H1 (cell line): Measurements from ENCODE around the gene COMMD7. TPM values are rescaled to one million over a fixed set of nuclear protein-coding genes. Genes with fewer than 3 reads are reported as not detected.
A peak's percentile ranks its signal among the peaks of the same experiment; 100 is the strongest.

ENCODE experiments used
- CTCF ChIA-PET: fragments of 300-600 bp; sonication (Branson Sonifier 250); formaldehyde crosslinking; loops from one replicate; lab custom pipeline; 2021; ENCODE audit not compliant: partially characterized antibody; lab: Charles Lee
- POLR2A ChIA-PET: fragments of 300-600 bp; sonication (Branson Sonifier 250); formaldehyde crosslinking; loops from one replicate; lab custom pipeline; 2021; ENCODE audit warnings: inconsistent platforms; ENCODE audit not compliant: partially characterized antibody; lab: Charles Lee
- DNase-seq, 2 experiments: peaks; one replicate each; pipeline versions ENCODE4 v3.0.0 to v3.0.0-alpha.2; 2010 to 2022; ENCODE audit warnings: low spot score in 2 of 2, low read depth in 1 of 2, mixed read lengths in 1 of 2
- FAIRE-seq: peaks from 2 replicates; lab custom pipeline; 2011; peaks lifted over from hg19 to GRCh38; lab: Jason Lieb, UNC
- H2AFZ ChIP-seq: 2 replicates; pipeline ENCODE4 v1.8.1; 2012; ENCODE audit warnings: low read length, inconsistent platforms
- H2AK5ac ChIP-seq: 2 replicates; pipeline ENCODE4 v1.6.1; 2013; ENCODE audit warnings: low read depth, low read length
- H2BK120ac ChIP-seq: replicated peaks from 2 replicates; pipeline ENCODE3; 2013; ENCODE audit warnings: low read depth, low read length, inconsistent platforms
- H2BK12ac ChIP-seq: 2 replicates; pipeline ENCODE4 v1.6.1; 2013; ENCODE audit warnings: low read depth, low read length
- H2BK15ac ChIP-seq: 2 replicates; pipeline ENCODE4 v1.6.1; 2013; ENCODE audit warnings: low read length
- H2BK20ac ChIP-seq: 2 replicates; pipeline ENCODE4 v1.6.1; 2013; ENCODE audit warnings: low read length
- H2BK5ac ChIP-seq: 2 replicates; pipeline ENCODE4 v1.6.1; 2013; ENCODE audit warnings: low read depth, low read length
- H3K14ac ChIP-seq: 2 replicates; pipeline ENCODE4 v1.6.1; 2013; ENCODE audit warnings: inconsistent platforms; ENCODE audit not compliant: insufficient read length
- H3K18ac ChIP-seq: 2 replicates; pipeline ENCODE4 v1.6.1; 2013; ENCODE audit warnings: low read length; ENCODE audit errors: extremely low read depth
- H3K23ac ChIP-seq: 2 replicates; pipeline ENCODE4 v1.6.1; 2013; ENCODE audit warnings: inconsistent platforms; ENCODE audit not compliant: insufficient read length
- H3K23me2 ChIP-seq: 2 replicates; pipeline ENCODE4 v1.6.1; 2013; ENCODE audit warnings: low read depth, low read length
- H3K27ac ChIP-seq: 2 replicates; pipeline ENCODE4 v1.6.1; 2011; ENCODE audit warnings: low read depth, low read length, inconsistent platforms
- H3K27me3 ChIP-seq, 4 experiments: replicated peaks in 1 of 4; 1 replicate in 1 of 4; 2 replicates in 3 of 4; pipeline versions ENCODE4 v1.6.1 to v1.8.1; 2011 to 2013; ENCODE audit warnings: low read length in 3 of 4, mild to moderate bottlenecking in 3 of 4, inconsistent platforms in 2 of 4, mixed read lengths in 2 of 4, moderate library complexity in 1 of 4; ENCODE audit not compliant: control insufficient read depth in 3 of 4, insufficient read depth in 3 of 4; ENCODE audit errors: extremely low read depth in 1 of 4
- H3K36me3 ChIP-seq, 4 experiments: 2 replicates each; pipeline versions ENCODE4 v1.6.1 to v1.8.1; 2011 to 2013; ENCODE audit warnings: mild to moderate bottlenecking in 4 of 4, low read length in 3 of 4, moderate library complexity in 2 of 4, control low read depth in 1 of 4, inconsistent platforms in 1 of 4; ENCODE audit not compliant: insufficient read depth in 4 of 4, control insufficient read depth in 2 of 4
- H3K4ac ChIP-seq: replicated peaks from 2 replicates; pipeline ENCODE3; 2013; ENCODE audit warnings: low read length, low read depth, mixed read lengths, inconsistent platforms; ENCODE audit not compliant: insufficient read length
- H3K4me1 ChIP-seq, 4 experiments: replicated peaks in 1 of 4; 1 replicate in 1 of 4; 2 replicates in 3 of 4; pipeline versions ENCODE4 v1.6.1 to v1.8.1; 2011 to 2013; ENCODE audit warnings: low read length in 3 of 4, inconsistent platforms in 2 of 4, mixed read lengths in 1 of 4; ENCODE audit not compliant: insufficient read depth in 4 of 4, control insufficient read depth in 3 of 4
- H3K4me2 ChIP-seq, 2 experiments: 2 replicates each; pipeline versions ENCODE4 v1.6.1 to v1.8.1; 2011 to 2013; ENCODE audit warnings: low read depth in 2 of 2, low read length in 2 of 2, control low read depth in 1 of 2, inconsistent platforms in 1 of 2, mild to moderate bottlenecking in 1 of 2; ENCODE audit not compliant: insufficient read depth in 1 of 2
- H3K4me3 ChIP-seq, 4 experiments: fragments of 200-600, 300-600 bp in 1 of 4; sonication (generic), shearing (Covaris generic), sonication (Bioruptor Twin) in 1 of 4; 2 replicates each; pipeline versions ENCODE4 v1.5.1 to v1.8.1; 2011 to 2016; ENCODE audit warnings: low read length in 4 of 4, low read depth in 3 of 4, control low read depth in 2 of 4, inconsistent platforms in 2 of 4, mild to moderate bottlenecking in 2 of 4, mixed read lengths in 1 of 4, moderate library complexity in 1 of 4; ENCODE audit not compliant: insufficient read depth in 2 of 4; ENCODE audit errors: extremely low read depth in 1 of 4
- H3K56ac ChIP-seq: replicated peaks from 2 replicates; pipeline ENCODE3; 2013; ENCODE audit warnings: low read depth, mild to moderate bottlenecking, mixed read lengths, low read length, inconsistent platforms; ENCODE audit not compliant: insufficient read length
- H3K79me1 ChIP-seq: 2 replicates; pipeline ENCODE4 v1.6.1; 2013; ENCODE audit warnings: low read depth, low read length, control low read depth
- H3K79me2 ChIP-seq, 2 experiments: 2 replicates each; pipeline versions ENCODE4 v1.6.1 to v1.8.1; 2012 to 2013; ENCODE audit warnings: low read length in 2 of 2, mild to moderate bottlenecking in 2 of 2, inconsistent platforms in 1 of 2; ENCODE audit not compliant: insufficient read depth in 2 of 2, control insufficient read depth in 1 of 2
- H3K9ac ChIP-seq, 4 experiments: replicated peaks in 1 of 4; 1 replicate in 1 of 4; 2 replicates in 3 of 4; pipeline versions ENCODE4 v1.6.1 to v1.8.1; 2011 to 2013; ENCODE audit warnings: low read depth in 3 of 4, low read length in 3 of 4, control low read depth in 2 of 4, mild to moderate bottlenecking in 2 of 4, moderate library complexity in 2 of 4, inconsistent platforms in 1 of 4; ENCODE audit errors: extremely low read depth in 1 of 4
- H3K9me3 ChIP-seq, 2 experiments: 2 replicates each; pipeline versions ENCODE4 v1.6.1 to v1.8.1; 2012 to 2013; ENCODE audit warnings: mild to moderate bottlenecking in 2 of 2, moderate library complexity in 2 of 2, control low read depth in 1 of 2, inconsistent platforms in 1 of 2, low read depth in 1 of 2, low read length in 1 of 2, mixed read lengths in 1 of 2; ENCODE audit not compliant: insufficient read depth in 2 of 2
- H4K20me1 ChIP-seq, 2 experiments: replicated peaks in 1 of 2; 2 replicates each; pipeline versions ENCODE3 to v1.8.1; 2011 to 2013; ENCODE audit warnings: inconsistent platforms in 2 of 2, low read length in 2 of 2, mild to moderate bottlenecking in 1 of 2; ENCODE audit not compliant: insufficient read depth in 2 of 2, control insufficient read depth in 1 of 2
- H4K5ac ChIP-seq: 2 replicates; pipeline ENCODE4 v1.6.1; 2013; ENCODE audit warnings: low read length, low read depth, mixed read lengths, inconsistent platforms; ENCODE audit not compliant: insufficient read length
- H4K8ac ChIP-seq: 2 replicates; pipeline ENCODE4 v1.8.0; 2013; ENCODE audit warnings: mild to moderate bottlenecking, moderate library complexity, low read length, inconsistent platforms; ENCODE audit not compliant: insufficient read depth; ENCODE audit errors: extremely low read depth
- H4K91ac ChIP-seq: replicated peaks from 2 replicates; pipeline ENCODE3; 2013; ENCODE audit warnings: low read length, mixed read lengths, inconsistent platforms; ENCODE audit not compliant: insufficient read length
- RBBP5 ChIP-seq: IDR thresholded peaks from 2 replicates; pipeline ENCODE4 v1.7.1; 2012; ENCODE audit warnings: low read depth, mild to moderate bottlenecking, inconsistent platforms, low read length, moderate library complexity, borderline replicate concordance
- SUZ12 ChIP-seq: fragments of 200-600 bp; sonication (generic); IDR thresholded peaks from 2 replicates; pipeline ENCODE4 v1.6.1; 2012; ENCODE audit warnings: mild to moderate bottlenecking, inconsistent platforms, low read length, moderate library complexity, mixed read lengths
- WGBS, 2 experiments: shearing (Covaris generic) in 1 of 2; methylation state at CpG; one replicate each; pipeline versions ENCODE4 v1.1.6 to v1.1.7; 2013 to 2015; ENCODE audit warnings: low lambda C conversion rate in 2 of 2, mixed read lengths in 2 of 2, inconsistent platforms in 1 of 2, low coverage in 1 of 2, missing lambda C conversion rate in 1 of 2; ENCODE audit not compliant: insufficient replicate concordance in 2 of 2, insufficient coverage in 1 of 2, insufficient read length in 1 of 2; ENCODE audit errors: extremely low coverage in 1 of 2, missing lambda C conversion rate in 1 of 2; 5-methylcytosine and 5-hydroxymethylcytosine counted together
- polyA plus RNA-seq, 7 experiments: library from polyadenylated mRNA; depleted of rRNA in 3 of 7; stranded (reverse) in 5 of 7; unstranded in 2 of 7; fragments of >200 nt in 5 of 7; fragments of 200-250 nt in 2 of 7; gene quantifications; 1 replicate in 5 of 7; 2 replicates in 1 of 7; 4 replicates in 1 of 7; pipeline versions ENCODE4 v1.2.1 to v1.2.3, GENCODE V29; 2011 to 2013; ENCODE audit warnings: missing spikeins in 2 of 7, mixed read lengths in 2 of 7
- total RNA-seq: library from RNA; stranded (reverse); fragmentation: NEBNext Ultra II Directional; extraction: Animal tissue kit (Norgen Biotek cat#: 25700); gene quantifications from 2 replicates; pipeline ENCODE4 v1.2.1, GENCODE V29; 2021

Gene COMMD7
- total and polyA plus RNA-seq, 2 of the 8 experiments (the other 6 are each of a cell fraction or from before 2014, with no cell fraction given): 39.4 to 48.9 TPM

DNA sequence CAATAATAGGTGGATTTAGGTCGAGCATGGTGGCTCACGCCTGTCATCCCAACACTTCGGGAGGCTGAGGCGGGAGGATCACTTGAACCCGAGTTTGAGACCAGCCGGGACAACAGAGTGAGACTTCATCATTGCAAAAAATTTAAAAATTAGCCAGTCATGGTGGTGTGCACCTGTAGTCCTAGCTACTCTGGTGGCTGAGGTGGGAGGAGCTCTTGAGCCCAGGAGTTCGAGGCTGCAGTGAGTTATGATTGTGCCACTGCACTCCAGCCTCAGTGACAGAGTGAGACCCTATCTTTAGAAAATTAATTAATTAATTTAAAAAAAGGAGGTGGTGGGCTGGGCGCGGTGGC, 56.1 kb downstream of the COMMD7 start:
- no peak overlapping the region for H3K14ac ChIP-seq
- WGBS, 2 experiments: 93% methylated on average over 9 of the region's 9 CpGs; no CpG with 5 or more reads in 1 of the 2 experiments

More for the DNA sequence above, 56.1 kb downstream of the COMMD7 start:
- Histone ChIP-seq H2BK12ac (no peak overlapping the region), H3K23me2 (no peaks in the 10 kb centered on the region), H3K4me3 (no peak overlapping the region), H4K5ac (no peak overlapping the region), H4K8ac (no peak overlapping the region), H2AK5ac (0 out of 2 replicates have a peak overlapping the region, but pooled peaks have one; percentile 16), H3K79me1 (no peaks in the 10 kb centered on the region), H2BK120ac (no peak overlapping the region), H3K4me2 (no peak overlapping the region), H3K18ac (no peak overlapping the region), H3K4ac (no peak overlapping the region), H2BK20ac (no peak overlapping the region), H3K23ac (no peak overlapping the region), H3K27me3 (no peaks in the 10 kb centered on the region), H4K20me1 (no peaks in the 10 kb centered on the region), H3K56ac (no peak overlapping the region), H3K9me3 (no peaks in the 10 kb centered on the region), H3K27ac (no peak overlapping the region)
- ChIA-PET CTCF (interaction anchor here (0.8 to 1.8 kb wide), 3 partner anchors 10 to 92 kb away, joined by 4 to 9 read pairs (median 6); partner anchors contain the start of gene C20orf203), POLR2A (interaction anchor here (2.2 kb wide), 1 partner anchor 123 kb away, joined by 5 read pairs; no protein-coding TSS in a partner anchor)
- TF ChIP-seq RBBP5 (no peak), SUZ12 (no peak)
- TF ChIP-seq, all 59 proteins: peak for 0
- Histone ChIP-seq H2BK5ac (no peak overlapping the region), H2AFZ (no peak overlapping the region), H3K4me1 (peaks cover 0 to 2% (median 0%) of the 10 kb centered on the region in 4 experiments; a peak in 1 of 7 replicates), H3K79me2 (no peaks in the 10 kb centered on the region), H3K9ac (no peak overlapping the region), H2BK15ac (no peak overlapping the region), H3K36me3 (no peaks in the 10 kb centered on the region), H4K91ac (no peak overlapping the region)
- DNase-seq (no peak), FAIRE-seq (no peak)
